Measurements from ENCODE around the gene CENPO.

CENPO gene

DNA sequence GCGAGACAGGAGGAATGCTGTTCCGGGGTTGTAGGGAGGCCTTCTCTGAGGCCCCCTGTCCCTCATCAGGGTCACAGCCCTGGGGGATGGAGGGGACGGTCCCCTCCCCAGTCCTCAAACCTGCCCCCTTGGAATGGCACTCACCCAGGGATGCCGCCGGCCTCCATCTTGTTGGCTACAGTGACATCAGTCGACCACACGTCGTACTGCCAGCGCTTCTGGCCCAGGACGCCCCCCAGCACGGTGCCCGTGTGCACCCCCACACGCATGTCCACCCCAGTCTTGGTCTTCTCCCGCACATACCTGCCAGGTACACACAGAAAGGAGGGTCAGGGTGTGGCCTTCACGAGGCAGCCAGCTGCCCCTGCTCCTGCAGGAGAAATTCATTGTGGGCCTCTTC lies 46.5 kb downstream of the CENPO start:
- no peak for DNase-seq
- no peaks in the 10 kb centered on the region for H3K27me3 ChIP-seq (replicated peaks)
- H3K4me3 ChIP-seq (ENCODE audit: low read depth, low read length): no peak overlapping the region
- H3K27ac ChIP-seq: no peak overlapping the region
- in situ Hi-C loops (cut with HindIII; ENCODE audit: low pct_ligation_motif_present, low sequenced_read_pairs): no loop called here
- TF ChIP-seq, protein P1, sequence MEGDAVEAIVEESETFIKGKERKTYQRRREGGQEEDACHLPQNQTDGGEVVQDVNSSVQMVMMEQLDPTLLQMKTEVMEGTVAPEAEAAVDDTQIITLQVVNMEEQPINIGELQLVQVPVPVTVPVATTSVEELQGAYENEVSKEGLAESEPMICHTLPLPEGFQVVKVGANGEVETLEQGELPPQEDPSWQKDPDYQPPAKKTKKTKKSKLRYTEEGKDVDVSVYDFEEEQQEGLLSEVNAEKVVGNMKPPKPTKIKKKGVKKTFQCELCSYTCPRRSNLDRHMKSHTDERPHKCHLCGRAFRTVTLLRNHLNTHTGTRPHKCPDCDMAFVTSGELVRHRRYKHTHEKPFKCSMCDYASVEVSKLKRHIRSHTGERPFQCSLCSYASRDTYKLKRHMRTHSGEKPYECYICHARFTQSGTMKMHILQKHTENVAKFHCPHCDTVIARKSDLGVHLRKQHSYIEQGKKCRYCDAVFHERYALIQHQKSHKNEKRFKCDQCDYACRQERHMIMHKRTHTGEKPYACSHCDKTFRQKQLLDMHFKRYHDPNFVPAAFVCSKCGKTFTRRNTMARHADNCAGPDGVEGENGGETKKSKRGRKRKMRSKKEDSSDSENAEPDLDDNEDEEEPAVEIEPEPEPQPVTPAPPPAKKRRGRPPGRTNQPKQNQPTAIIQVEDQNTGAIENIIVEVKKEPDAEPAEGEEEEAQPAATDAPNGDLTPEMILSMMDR (IDR thresholded peaks at IDR 0.05; ENCODE audit: low read depth, low read length, missing control alignments): no peak
- H3K36me3 ChIP-seq (replicated peaks): no peaks in the 10 kb centered on the region

DNA sequence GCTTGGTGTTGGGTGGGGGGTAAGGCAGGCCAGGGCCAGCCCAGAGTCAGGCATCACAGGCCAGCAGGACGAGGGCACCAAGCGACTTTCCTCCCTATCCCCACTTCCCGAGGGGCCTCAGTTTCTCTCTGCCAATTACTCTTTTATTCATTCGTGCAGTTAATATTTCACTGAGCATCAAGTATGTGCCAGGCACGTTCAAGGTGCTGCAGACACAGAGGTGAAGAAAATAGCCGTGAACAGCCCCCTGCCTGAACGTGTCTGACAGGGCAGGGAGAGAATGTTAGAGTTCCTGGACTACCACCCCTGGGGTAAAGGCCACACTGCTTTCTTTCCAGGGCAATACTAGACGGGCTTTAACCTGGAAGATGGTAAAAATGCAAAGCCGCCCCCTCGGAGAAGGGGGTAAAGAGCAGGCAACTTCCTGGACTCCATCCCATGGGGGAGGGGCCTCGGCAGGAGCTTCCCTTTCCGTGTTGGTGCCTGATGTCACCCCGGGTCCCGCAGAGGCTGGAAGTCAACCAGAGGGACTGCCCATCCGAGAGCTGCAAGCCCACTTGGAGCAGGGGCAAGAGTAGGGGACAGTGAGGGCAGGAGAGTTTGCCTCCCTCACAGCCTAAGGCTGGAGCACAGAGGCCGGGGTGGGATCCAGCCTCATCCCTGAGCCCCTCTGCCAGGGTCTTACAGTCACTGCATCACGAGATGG lies 47.1 kb downstream of the CENPO start:
- H3K27me3 ChIP-seq (replicated peaks): no peaks in the 10 kb centered on the region
- H3K27ac ChIP-seq: no peak overlapping the region
- TF ChIP-seq, protein P1 (IDR thresholded peaks at IDR 0.05; ENCODE audit: low read depth, low read length, missing control alignments): no peak
- no peaks in the 10 kb centered on the region for H3K36me3 ChIP-seq (replicated peaks)
- in situ Hi-C loops (cut with HindIII; ENCODE audit: low pct_ligation_motif_present, low sequenced_read_pairs): no loop called here
- no peak for DNase-seq
- no peak overlapping the region for H3K4me3 ChIP-seq (ENCODE audit: low read depth, low read length)

DNA sequence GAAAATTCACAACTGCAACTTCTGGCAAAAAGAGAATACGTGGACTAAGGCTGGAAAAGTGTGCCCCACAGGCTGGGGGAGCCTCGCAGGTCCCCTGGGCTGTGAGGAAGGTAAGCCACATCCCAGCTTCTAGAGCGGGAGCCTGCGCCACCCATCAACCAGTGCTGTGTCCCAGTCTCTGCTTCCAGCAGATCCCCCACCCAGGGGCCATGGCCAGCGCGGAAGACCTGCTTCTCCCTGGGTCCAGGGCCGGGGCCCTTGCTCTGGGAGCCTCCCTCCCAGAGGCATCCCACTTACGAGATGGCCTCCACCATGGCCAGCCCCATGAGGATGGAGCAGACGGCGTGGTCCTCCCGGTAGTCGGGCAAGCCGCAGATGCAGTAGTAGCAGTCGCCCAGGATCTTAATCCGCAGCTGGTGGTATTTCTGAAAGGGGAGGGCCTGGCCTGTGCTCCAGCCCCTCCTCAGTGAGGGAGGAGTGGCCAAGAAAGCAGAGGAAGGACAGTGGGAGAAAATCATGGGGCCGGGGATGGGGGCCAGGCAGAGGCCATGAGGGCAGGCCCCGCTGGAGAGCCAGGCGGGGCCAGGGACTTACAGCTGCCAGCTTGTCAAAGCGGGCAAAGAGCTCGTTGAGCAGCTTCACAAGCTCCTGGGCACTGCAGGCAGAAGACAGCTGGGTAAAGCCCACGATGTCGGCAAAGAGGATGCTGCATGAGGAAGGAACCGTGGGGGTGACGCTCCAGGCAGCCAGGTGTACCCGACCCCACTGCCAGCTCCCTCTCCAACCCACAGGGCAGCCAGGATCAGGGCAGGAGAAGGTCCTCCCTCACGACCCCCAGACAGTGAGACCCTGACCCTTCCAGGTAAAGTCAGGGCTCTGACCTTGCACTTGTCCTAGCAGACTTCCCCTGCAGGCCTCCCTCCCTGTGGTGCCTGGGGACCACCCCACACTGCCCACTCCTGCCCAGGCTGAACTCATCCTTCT lies 48.0 kb downstream of the CENPO start:
- DNase-seq: no peak
- Histone ChIP-seq H3K4me3 (ENCODE audit: low read depth, low read length) (no peak overlapping the region), H3K27ac (no peak overlapping the region), H3K36me3 (replicated peaks) (no peaks in the 10 kb centered on the region), H3K27me3 (replicated peaks) (no peaks in the 10 kb centered on the region)
- TF ChIP-seq, protein P1 (IDR thresholded peaks at IDR 0.05; ENCODE audit: low read depth, low read length, missing control alignments): no peak
- in situ Hi-C loops (cut with HindIII; ENCODE audit: low pct_ligation_motif_present, low sequenced_read_pairs): no loop called here

DNA sequence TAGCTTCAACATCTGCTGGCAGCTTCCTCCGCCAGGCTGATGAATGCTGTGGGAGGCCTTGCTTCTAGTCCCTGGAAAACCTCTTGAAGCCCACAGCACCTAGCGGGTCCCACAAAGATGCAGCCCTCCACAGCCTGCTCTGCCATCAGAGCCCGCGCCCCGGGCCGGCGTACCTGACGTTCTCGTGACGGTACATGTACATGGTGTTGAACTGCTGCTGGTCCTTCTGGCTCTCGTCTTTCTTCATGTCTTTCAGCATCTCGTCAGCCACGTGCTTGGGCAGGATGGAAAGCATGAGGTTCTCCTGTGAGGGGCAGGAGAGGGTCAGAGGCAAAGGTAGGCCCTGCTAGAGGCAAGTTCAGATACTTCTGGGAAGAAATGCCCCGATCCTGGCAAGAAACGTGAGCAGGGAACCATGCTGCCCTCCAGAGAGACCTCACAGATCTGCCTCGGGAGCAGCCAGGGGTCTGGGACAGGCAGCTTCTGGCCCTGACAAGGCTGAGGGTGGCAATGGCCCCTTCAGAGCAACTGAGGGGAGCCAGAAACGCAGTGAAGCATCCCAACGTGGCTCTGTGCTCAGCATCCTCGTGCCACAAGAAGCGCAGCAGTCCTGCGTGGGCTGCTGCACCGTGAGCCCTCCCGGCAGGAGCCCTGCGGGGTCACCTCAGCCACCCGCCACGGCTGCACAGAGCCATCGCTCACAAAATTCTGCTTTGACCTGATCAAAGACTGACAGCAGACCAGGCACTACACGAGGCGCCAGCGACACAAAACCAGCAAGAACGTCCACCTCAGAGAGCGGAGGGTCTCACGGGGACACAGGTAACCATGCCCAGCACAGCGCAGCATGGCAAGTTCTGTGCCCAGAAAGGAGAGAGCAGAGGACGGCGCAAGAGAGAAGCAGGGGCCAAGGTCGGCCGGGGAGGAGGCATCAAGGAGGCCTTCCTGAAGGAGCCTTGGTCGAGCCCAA lies 49.1 kb downstream of the CENPO start:
- TF ChIP-seq, protein P1 (IDR thresholded peaks at IDR 0.05; ENCODE audit: low read depth, low read length, missing control alignments): no peak
- H3K27ac ChIP-seq: no peak overlapping the region
- H3K27me3 ChIP-seq (replicated peaks): no peaks in the 10 kb centered on the region
- DNase-seq: no peak
- H3K4me3 ChIP-seq (ENCODE audit: low read depth, low read length): no peak overlapping the region
- in situ Hi-C loops (cut with HindIII; ENCODE audit: low pct_ligation_motif_present, low sequenced_read_pairs): no loop called here
- no peaks in the 10 kb centered on the region for H3K36me3 ChIP-seq (replicated peaks)

DNA sequence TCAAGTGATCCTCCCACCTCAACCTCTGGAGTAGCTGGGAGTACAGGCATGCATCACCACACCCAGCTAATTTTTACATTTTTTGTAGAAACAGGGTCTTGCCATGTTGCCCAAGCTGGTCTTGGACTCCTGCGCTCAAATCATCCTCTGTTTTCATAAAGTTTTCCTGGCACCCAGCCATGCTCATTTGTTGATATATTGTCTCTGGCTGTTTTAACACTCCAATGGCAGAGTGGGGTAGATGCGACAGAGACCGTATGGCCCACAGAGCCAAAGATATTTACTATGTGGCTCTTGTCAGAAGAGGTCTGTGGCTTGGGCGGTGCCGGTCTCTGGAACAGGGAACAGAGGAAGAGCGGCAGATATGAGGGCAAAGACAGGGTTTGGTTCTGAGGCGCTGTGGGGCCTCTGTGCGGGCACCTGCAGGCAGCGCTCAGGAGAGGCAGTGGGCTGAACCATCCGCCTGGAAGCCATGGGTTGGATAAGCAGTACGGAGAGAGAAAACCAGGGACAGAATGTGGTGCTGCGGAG lies 50.2 kb downstream of the CENPO start:
- in situ Hi-C loops (cut with HindIII; ENCODE audit: low pct_ligation_motif_present, low sequenced_read_pairs): no loop called here
- Histone ChIP-seq H3K27me3 (replicated peaks) (no peaks in the 10 kb centered on the region), H3K27ac (no peak overlapping the region), H3K36me3 (replicated peaks) (no peaks in the 10 kb centered on the region), H3K4me3 (ENCODE audit: low read depth, low read length) (no peak overlapping the region)
- no peak for DNase-seq
- TF ChIP-seq, protein P1 (IDR thresholded peaks at IDR 0.05; ENCODE audit: low read depth, low read length, missing control alignments): no peak

Data from brain microvascular endothelial cell (primary cell).